Muscle of arm (tissue), 12 donors: ENCODE measurements around the gene MAB21L2. TPM values are rescaled to one million over a fixed set of nuclear protein-coding genes. Genes with fewer than 3 reads are reported as not detected.

ENCODE experiments used
- DNase-seq: peaks from one replicate; pipeline ENCODE4 v3.0.0-alpha.2; 2013
- polyA plus RNA-seq, 12 donors: library from polyadenylated mRNA; unstranded; fragments of 120-200 nt; gene quantifications; one replicate each; pipeline ENCODE4 v1.2.1, GENCODE V29; 2013; ENCODE audit not compliant: insufficient read length in 12 of 12

The MAB21L2 gene
- polyA plus RNA-seq, 12 donors = 0.15 to 11.3 (median 0.49) TPM; not detected in 2

DNA sequence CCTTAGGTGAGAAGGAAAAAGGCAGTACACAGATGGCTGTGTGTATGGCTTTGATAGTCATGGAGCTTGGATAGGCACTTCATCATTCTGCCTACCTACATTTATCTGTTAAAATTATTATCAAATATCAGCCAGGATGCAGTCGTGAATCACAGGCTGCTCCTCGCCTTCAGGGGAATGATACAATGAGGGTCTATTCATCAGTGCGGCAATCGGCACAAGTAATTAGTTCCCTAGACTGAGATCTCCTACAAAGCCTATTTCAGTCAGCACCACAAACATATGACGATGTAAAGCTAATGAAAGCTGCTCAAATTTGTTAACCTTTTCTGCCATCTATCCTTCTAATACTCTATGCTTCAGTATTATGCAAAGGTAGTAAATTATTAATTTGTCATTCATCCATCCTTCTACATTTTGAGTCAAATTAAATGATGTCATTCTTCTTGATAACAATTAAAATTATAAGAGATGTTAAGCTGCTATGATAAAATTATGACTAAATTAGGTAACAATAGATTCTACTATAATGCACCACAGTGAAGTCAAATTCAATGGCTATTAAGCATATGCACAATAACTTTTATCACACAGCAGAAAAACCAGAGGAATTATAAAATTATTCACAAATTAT lies 19.0 kb downstream of the MAB21L2 start:
- DNase-seq = no peak

DNA sequence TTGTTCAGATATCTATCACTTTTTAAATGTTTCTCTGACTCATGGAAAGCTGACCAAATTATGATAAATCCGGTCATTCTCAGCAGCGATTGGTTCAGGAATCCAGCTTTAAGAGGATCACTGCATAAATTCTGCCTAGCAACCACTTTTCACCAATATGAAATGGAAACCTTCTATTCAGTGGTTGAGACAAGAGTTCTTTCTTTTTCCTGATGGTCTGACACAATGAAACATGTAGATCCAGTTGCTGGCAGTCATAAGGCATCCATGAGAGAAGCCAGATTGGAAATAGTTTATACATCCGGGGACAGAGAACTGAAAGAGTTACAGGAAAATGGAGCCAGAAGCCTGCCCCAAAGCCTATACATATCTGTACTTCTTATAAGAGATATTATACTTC lies 27.2 kb downstream of the MAB21L2 start:
- no peak for DNase-seq

DNA sequence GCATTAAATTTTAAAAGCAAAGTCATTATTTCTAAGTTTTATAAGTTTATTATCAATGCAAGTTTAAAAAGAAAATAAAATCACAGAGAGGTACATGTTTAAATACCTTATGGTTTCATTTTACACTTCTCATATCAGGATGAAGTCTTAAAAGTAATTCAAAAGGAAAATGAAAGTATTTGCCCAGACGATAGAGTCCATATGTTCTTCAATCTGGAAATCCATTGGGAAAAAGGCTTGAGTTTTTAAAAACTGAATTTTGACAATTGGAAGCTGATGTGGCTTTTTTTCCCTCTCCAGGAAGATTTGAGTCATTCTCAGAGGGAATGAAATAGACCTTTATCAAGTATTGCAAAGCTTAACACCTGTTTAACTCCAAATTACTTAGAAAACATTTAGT lies 37.1 kb downstream of the MAB21L2 start:
- DNase-seq = peak; percentile 22

DNA sequence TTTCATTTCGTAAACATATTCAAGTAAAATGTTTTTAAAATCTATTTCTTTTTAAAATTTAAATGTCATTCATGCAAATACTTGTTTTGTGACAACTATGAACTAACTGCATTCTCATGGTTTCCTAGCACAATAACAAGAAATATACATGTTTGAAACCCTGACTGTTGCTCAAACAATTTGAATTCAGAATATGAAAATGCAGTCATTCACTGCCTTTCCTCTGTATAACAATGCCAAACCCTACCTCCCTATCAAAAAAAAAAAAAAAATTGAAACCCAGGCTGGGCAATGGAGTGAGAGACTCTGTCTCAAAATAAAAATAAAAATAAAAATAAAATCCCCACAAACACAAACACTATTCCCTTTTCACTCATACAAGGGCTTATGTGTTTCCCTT lies 42.1 kb downstream of the MAB21L2 start:
- DNase-seq = no peak

DNA sequence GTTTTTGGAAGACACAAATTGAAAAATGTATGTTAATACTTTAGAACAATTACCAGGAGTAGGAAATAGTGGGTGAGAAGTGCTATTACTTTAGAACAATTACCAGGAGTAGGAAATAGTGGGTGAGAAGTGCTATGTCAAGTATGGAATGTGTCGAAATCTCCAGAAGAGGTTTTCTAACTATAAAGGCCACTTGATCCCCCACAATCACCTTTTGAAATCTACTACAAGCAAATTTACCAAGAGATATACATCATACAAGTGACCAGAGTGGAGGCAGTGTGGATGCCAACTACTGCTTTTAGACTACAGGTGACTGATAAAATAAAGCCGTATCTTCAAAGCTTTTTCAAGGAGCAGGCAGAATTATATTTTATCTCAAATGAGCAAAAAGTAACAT lies 43.1 kb downstream of the MAB21L2 start:
- no peak for DNase-seq

DNA sequence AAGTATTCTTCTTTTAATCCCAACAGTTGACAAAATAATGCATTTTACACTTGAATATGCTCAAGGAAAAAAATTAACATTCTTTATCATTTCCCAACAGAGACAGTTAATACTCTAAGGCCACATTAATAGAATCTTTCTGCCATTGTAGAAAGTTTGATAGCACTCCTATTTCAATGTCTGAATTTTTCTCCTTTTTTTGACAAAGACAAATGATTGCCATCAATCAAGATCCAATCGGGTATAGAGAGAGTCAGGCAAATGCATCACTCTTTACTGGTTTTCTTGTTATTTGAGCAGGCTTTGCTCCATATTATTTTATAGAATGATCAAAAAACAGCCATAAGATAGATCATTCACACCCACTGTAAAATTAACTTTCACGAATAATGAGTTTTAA lies 46.1 kb downstream of the MAB21L2 start:
- DNase-seq = no peak

DNA sequence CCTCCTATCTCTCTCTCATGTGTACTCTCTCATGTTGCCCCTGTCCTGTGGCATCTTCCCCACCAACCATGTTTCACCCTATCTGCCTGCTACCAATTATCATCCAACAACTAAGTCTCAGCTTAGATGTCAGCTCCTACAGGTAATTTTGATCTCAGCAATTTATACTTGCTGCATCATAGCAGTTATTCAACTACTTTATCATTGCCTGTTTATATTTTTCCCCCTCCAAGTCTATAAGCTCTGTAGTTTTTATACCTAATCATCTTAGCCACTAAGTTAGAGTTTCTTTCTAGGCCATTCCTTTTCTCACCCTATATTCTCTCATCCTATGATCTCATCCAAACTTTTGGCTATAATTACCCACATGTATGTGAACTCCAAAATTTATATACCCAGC lies 50.7 kb downstream of the MAB21L2 start:
- no peak for DNase-seq
